SU-DHL-6 (cell line): ENCODE measurements around the gene PTPRN2.

Source experiments
- EZH2phosphoT487 ChIP-seq: fragments of 200-600 bp; sonication (generic), shearing (Covaris generic); conservative IDR thresholded peaks from 2 replicates; pipeline ENCODE4 v1.6.1; 2018; ENCODE audit warnings: mild to moderate bottlenecking, antibody characterized with exemption, low read length, moderate library complexity, mixed read lengths
- TF ChIP-seq, protein P1 (sequence below): fragments of 200-600 bp; sonication (generic); IDR thresholded peaks from one replicate; pipeline ENCODE4 v1.5.1; 2017; ENCODE audit warnings: antibody characterized with exemption, mild to moderate bottlenecking, low read length, moderate library complexity; ENCODE audit not compliant: insufficient read depth, poor library complexity, severe bottlenecking

DNA sequence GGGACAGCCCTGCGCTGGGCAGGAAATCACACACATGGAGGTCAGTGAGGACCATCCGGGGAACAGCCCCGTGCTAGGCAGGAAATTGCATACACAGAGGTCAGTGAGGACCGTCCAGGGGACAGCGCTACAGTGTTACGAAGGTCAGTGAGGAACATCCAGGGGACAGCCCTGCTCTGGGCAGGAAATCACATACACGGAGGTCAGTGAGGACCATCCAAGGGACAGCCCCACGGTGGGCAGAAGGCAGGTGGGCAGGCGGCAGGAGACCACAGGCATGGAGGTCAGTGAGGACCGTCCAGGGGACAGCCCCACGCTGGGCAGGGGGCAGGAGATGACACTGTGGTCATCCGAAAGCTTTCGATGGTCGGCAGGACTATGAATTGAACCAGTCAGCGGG is 79.7 kb downstream of the PTPRN2 start:
- no peak for TF ChIP-seq EZH2phosphoT487
- TF ChIP-seq, protein P1, sequence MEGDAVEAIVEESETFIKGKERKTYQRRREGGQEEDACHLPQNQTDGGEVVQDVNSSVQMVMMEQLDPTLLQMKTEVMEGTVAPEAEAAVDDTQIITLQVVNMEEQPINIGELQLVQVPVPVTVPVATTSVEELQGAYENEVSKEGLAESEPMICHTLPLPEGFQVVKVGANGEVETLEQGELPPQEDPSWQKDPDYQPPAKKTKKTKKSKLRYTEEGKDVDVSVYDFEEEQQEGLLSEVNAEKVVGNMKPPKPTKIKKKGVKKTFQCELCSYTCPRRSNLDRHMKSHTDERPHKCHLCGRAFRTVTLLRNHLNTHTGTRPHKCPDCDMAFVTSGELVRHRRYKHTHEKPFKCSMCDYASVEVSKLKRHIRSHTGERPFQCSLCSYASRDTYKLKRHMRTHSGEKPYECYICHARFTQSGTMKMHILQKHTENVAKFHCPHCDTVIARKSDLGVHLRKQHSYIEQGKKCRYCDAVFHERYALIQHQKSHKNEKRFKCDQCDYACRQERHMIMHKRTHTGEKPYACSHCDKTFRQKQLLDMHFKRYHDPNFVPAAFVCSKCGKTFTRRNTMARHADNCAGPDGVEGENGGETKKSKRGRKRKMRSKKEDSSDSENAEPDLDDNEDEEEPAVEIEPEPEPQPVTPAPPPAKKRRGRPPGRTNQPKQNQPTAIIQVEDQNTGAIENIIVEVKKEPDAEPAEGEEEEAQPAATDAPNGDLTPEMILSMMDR, result no peak
